Forelimb muscle (tissue), 1 donor: Measurements from ENCODE around the gene DGAT2. TPM values are rescaled to one million over a fixed set of nuclear protein-coding genes. Genes with fewer than 3 reads are reported as not detected.

Experiments used
- DNase-seq: peaks from one replicate; pipeline ENCODE4 v3.0.0-alpha.2; 2013; ENCODE audit warnings: low read depth
- polyA plus RNA-seq: library from polyadenylated mRNA; unstranded; fragments of 120-200 nt; gene quantifications from one replicate; pipeline ENCODE4 v1.2.1, GENCODE V29; 2013; ENCODE audit not compliant: insufficient read length

The DGAT2 gene
- polyA plus RNA-seq, 1 donor: 0.34 TPM

GRCh38 chr11:75826461-75827230 is 58.1 kb downstream of the DGAT2 start:
- no peak for DNase-seq

GRCh38 chr11:75827562-75827961 is 59.0 kb downstream of the DGAT2 start:
- no peak for DNase-seq

DNA sequence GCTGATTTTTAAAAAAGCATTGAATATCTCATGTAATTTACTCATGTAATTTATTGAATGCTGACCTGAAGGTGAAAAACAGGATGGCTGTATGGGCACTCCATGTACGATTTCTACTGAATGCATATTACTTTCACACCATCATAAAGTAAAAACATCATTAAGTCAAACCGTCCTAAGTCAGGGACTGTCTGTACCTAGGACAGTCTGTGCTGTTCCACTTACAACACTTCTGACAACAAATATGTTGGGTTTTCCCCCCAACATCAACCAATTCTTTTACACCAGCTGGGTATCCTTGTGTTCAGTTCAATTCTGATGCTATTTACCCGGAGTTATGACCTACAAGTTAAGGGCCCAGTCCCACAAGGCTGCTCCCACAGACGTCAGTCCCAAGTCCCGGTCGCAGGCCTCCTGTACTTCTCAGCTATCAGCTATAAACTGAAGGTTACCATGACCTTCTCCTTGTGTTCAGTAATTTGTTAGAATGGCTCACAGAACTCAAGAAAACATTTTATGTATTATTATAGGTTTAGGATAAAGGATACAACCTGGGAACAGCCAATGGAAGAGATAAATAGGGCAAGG is 63.4 kb downstream of the DGAT2 start:
- no peak for DNase-seq

DNA sequence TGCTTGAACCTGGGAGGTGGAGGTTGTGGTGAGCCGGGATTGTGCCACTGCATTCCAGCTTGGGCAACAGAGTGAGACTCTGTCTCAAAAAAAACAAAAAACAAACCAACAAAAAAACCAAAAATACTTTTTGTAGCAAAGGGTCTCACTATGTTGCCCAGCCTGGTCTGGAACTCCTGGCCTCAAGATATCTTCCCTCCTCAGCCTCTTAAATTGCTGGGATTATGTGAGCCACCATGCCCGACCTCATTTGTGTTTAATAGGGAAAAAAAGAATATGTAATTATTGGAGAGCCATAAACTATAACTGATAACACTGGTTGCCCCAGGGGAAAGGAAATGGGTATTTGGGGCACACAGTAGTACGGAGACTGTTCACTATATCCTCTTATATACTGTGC is 66.2 kb downstream of the DGAT2 start:
- DNase-seq: no peak

- no peak for DNase-seq
These were observed 67.8 kb downstream of the DGAT2 start for GRCh38 chr11:75836417-75836816.

DNA sequence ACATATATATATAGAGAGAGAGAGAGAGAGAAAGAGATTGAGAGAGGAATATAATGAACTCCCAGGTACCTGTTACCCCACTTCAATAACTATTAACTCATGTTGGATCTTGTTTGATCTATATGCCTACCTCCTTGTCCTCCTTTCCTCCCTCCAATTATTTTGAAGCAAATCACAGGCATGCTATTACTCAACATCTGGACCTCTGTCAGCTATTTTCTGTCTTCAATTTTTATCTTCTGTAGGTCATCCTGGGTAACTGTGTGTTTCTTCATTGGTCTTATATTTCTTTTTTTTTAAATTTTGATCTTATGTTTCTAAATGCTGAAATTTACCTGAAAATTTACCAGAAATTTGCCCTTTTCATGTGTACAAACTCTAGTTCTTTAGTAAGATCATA is 71.3 kb downstream of the DGAT2 start:
- DNase-seq: no peak

- DNase-seq: no peak
These were observed 71.9 kb downstream of the DGAT2 start for GRCh38 chr11:75840522-75840921.

GRCh38 chr11:75841739-75842138 is 73.2 kb downstream of the DGAT2 start:
- no peak for DNase-seq

DNA sequence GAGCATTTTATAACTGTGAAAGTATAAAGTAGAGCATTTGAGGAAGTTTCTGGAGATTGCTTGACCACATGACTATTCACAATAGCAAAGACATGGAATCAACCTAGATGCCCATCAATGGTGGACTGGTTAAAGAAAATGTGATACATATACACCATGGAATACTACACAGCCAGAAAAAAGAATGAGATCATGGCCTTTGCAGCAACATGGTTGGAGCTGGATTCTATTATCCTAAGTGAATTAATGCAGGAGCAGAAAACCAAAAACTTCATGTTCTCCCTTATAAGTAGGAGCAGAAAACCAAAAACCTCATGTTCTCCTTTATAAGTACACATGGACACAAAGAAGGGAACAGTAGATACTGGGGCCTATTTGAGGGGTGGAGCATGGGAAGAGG is 76.7 kb downstream of the DGAT2 start:
- DNase-seq: no peak

DNA sequence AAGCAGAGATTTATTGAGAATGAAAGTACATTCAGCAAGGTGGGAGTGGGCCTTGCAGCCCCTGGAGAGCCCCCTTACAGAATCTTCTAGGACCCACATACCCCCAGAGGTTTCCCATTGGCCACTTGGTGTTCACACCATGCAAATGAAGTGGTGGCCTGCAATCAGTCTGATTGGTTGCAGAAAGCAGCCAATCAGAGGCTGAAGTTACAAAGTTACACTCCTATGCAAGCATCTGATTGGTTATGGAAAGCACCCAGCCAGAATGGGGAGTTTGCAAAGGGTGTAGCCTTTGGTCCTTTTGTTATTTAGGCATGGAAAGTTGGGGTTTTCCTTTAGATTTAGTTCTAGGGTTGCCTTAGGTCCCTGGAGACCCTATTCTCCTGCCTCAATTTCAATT is 81.3 kb downstream of the DGAT2 start:
- DNase-seq: no peak

- DNase-seq: no peak
These were observed 82.2 kb downstream of the DGAT2 start for GRCh38 chr11:75850787-75851186.

Other genes with a start within 250 kb of the DGAT2 start
- gene GDPD5, start 242.8 kb upstream of the DGAT2 start, polyA plus RNA-seq: 24.7 TPM
- 274 TPM for gene SERPINH1, start 206.5 kb upstream of the DGAT2 start, polyA plus RNA-seq
- 10.7 TPM for gene MAP6, start 99.7 kb upstream of the DGAT2 start, polyA plus RNA-seq
- not detected for gene MOGAT2, start 50.9 kb upstream of the DGAT2 start, polyA plus RNA-seq
- 8.1 TPM for gene UVRAG, start 46.4 kb downstream of the DGAT2 start, polyA plus RNA-seq